Activated T-cell treated with anti-CD3 and anti-CD28 coated beads for 4 hours (primary cell): ENCODE results near the gene SERPINI1.

Source experiments
- DNase-seq: peaks from one replicate; pipeline ENCODE4 v3.0.0-alpha.2; 2020

The SERPINI1 gene

DNA sequence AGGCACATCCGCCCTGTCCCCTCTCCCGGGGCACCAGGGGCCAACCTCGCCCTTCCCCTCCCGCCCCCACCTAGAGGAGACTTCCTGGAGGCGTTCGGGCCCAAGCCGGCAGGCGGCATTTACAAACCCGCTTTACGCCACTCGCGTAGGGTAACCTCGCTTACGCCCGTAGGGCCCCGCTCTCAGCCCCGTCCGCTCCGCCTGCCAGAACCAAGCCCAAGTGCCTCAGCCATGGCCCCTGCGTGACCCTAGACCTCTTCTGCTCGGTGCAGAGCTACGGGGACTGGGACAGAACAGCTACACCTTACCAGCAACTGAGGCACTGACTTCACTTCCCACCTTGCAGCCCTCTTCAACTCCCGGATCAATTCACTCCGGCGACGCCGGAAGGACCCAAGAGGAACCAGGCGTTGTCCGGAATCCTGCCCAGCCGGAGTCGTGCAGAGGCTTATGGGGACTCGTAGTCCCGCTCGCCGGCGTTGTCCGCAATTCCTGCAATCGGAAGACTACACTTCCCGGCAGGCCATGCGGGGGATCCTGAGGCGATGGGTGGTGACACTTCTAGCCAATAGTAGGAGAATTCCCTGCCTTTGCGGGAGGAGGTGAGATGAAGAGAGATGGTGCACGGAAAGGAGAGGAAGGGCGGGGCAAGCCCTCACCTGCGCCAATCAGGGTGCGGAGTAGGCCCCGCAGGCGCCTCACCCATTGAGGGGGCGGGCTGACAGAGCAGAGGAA is 856 bp upstream of the SERPINI1 start, which contains the start of gene PDCD10:
TSS of gene PDCD10 (minus strand) at position 395 of the 735 bp plus-strand sequence. CDS start 14,735 bp downstream, outside the sequence.
- DNase-seq = peak; percentile 92

DNA sequence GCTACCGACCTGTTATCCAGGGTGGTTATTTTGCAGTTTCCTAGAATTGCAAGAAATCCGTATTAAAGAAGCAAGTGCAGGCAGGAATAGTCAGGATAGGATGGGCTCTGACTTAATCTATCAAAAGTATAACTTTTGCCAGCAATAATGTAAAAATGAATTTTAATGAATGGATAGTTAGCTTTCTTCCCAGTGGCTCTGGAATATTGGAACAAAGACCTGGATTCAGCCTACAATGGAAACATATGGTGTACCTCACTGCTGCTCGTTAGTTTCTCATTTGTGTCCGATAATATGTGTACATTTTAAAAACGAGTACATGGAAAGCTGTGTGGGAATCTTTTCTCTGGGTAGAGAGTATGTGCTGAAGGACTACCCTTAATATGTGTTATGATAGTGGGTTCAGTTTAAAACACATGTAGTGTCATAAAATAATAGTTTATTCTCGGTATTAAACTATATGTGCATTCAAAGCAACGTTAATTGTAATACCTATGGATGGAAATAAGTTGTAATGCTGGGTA is 805 bp downstream of the SERPINI1 start:
- DNase-seq = no peak

GRCh38 chr3:167736997-167737396 is 1.5 kb downstream of the SERPINI1 start:
- DNase-seq = no peak

DNA sequence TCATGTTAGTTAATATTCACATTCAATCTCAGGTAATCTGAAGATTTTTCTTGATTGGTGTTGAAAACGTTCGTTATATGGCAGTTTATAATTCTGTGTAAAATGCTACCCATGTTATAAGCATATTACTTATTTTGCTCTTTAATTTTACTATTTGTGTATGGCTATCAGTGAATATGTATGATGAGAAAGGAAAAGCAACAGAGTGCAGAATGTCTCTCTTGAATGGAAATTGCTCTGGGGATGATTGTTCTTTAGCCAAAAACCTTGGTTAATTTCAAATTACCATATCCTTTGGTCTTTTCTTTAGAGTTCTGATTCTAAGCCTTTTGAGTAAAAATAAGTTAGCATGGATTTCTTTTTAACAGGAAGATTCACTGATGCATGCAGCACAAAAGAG is 2.5 kb downstream of the SERPINI1 start:
- DNase-seq = no peak

GRCh38 chr3:167739190-167739810 is 3.8 kb downstream of the SERPINI1 start:
- DNase-seq = no peak

- DNase-seq = peak; percentile 12
Measured at GRCh38 chr3:167740961-167741587, 5.6 kb downstream of the SERPINI1 start.

DNA sequence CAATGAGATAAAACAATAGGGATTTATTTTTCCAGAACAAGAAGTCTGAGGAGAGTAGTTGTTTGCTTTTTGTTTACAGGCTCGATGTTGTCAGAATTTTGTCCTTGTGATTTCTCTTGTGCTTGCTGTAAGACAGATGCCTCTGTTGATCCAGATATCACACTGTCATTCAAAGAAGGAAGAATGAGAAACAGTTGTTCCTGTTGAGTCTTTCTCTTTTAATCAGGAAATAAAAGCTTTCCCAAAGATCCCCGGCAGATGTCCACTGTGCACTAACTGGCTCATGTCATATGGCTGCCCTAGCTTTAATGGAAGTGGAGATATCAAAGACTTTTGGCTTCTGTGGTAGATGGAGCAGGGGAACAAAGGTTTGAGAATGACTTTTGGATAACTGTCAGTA is 6.8 kb downstream of the SERPINI1 start:
- DNase-seq = no peak

DNA sequence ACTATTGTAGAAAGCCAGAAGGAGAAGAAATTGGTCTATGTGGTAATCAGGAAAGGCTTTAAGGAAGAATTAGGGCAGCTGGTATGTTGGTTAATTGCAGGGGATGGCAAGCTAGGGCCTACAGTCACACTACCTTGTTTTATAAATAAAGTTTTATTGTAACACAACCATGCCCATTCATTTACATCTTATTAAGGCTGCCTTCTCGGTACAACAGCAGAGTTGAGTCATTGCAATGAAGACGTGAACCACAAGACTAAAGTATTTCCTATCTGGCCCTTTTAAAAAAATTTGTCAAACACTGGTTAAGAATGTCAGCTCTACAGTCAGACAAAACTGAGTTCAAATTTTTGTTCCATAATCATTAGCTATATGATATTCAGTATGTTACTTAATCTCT is 8.3 kb downstream of the SERPINI1 start:
- no peak for DNase-seq

DNA sequence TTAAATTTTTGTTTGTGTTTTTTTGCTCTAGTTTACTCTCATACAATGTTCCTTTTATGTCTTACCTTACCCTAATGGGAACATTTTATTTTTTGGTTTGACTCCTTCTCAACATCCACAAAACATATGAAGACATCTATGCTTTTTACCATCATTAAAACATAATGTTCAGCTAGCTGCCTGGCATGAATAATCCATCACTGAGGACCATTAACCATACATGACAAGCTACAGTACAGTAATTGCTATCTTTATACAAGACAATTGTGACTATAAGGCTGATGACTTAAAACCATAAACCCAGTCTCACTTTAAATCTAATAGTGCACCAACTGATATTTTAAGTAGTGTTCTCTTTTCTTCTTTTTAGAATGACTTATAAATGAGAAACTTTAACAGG is 13.7 kb downstream of the SERPINI1 start:
- DNase-seq = no peak

DNA sequence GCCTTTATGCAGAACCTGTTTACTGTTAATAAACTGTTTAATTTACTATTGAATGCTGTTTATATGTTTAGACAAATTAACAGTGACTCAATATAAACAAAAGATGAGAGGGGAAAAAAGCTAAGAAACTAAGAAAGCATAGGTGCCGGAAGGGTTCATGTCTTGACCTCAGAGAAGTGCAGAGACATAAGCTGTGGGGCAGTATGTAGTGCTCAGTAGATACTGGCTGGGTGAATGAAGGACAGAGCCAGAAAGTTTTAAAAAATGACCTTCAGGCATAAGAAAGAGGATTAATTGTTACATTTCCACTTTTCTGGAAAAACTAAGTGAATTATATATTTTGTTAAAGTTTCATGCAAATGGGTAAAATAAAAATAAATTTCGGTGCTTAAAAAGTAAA is 14.2 kb downstream of the SERPINI1 start:
- no peak for DNase-seq

GRCh38 chr3:167750272-167750971 is 14.9 kb downstream of the SERPINI1 start:
- DNase-seq = no peak

- no peak for DNase-seq
Measured at GRCh38 chr3:167754049-167754448, 18.5 kb downstream of the SERPINI1 start.

DNA sequence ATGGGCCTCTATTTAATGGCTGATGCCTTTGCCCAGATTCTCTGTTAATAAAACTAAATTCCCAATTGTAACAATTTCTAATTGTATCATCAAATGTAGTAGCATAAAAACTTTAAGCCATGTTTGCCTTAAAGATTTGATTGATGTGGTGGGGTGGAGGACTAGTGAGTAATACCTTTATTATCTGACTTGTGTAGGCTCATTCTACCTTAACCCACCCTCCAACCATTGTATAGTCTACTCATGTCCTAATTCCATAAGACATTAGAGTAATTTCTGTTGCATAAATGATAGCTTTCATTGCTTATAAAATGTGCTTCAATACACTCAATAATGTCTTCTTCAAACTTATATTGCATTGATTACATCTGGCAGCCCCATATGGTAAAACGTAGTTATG is 25.8 kb downstream of the SERPINI1 start:
- DNase-seq = no peak

- no peak for DNase-seq
Measured at GRCh38 chr3:167762296-167762695, 26.8 kb downstream of the SERPINI1 start.

DNA sequence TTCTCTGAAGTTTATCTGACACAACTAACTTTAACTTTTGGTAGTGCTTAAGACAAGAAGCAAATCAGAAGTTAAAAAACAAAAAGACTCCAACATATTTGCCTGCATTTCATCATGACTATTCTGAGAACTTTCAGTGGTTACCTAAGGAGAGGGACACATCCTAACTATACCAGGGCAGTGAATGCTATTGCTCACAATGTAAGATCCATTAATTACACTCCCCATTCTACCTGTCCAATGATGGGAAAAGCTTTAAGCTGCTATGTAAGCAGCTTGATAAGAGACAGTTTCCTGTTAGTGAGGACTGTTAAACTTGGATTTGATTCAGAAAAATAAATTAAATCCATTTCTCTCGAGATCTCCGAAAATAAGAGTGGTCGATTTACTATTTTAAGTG is 37.5 kb downstream of the SERPINI1 start:
- DNase-seq = no peak

- DNase-seq = no peak
Measured at GRCh38 chr3:167773584-167773983, 38.1 kb downstream of the SERPINI1 start.

DNA sequence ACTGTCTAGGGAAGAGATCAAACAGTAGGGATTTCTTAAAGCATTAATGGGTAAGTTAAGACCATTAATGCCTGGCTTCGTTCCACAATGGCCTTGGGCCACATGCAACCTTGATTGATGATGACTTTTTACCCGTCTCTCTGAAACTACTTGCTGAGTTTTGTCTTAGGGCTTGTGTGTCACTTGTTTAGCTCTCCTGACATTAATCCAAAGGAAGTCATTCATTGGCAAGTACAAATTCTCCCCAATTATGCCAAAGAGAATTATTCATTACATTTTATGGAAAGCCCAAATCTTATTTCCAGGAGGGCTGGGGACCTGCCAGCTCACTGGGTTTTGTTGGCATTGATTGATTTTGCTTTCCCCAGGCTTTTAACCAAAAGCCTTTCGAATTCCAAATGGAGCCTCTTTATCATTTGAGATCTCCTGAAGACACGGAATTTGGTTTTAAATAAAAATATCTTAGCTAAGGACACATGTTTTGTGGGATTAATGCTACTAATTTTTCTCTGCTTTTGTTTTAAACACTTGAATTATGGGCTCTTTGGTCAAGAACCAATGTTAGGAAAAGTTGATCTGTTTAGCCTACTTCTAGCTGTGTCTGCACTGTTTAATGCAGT is 40.7 kb downstream of the SERPINI1 start:
- DNase-seq = no peak

GRCh38 chr3:167777356-167777755 is 41.8 kb downstream of the SERPINI1 start:
- DNase-seq = no peak

GRCh38 chr3:167780214-167780883 is 44.8 kb downstream of the SERPINI1 start:
- no peak for DNase-seq

DNA sequence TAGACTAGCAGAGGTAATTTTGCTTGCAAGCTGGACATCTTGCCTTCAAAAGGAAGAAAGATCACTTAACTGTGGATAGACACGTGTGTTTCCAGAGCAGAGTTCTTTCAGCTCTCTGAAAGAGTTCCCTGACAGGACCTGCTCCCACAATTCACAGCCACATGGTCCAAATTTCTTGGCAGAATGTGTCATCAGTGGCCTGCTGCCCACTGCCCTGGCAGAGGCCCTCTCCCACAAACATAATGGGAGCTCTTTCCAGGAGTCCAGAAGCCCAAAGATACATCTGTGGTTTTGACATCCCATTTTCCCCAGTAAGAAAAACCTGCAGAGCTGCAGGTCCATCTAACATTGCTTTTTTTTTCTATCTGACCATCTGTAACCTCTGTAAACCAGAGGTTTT is 48.3 kb downstream of the SERPINI1 start:
- no peak for DNase-seq

- DNase-seq = no peak
Measured at GRCh38 chr3:167785790-167786189, 50.3 kb downstream of the SERPINI1 start.

DNA sequence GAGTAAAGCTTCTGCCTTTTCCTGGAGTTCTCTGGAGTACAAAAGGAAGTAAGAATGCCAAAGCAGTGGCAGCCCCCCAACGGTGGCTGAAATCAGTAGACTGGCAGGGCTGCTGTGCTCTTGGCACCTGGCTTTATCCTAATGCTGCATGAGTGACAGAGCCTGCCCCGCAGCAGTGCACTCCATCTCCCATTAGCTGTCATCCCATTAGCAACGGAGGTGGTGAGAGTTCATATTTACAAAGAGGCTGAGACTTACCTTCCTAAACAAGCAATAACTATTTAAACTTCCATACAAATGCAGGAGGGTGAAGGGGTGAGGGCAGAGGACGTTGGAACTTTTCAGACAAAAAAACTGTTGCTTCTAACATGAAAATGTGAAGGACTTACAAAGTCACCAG is 51.9 kb downstream of the SERPINI1 start:
- no peak for DNase-seq
